Measurements from ENCODE around the gene RSL24D1. TPM values are rescaled to one million over a fixed set of nuclear protein-coding genes. Genes with fewer than 3 reads are reported as not detected.
"Not testable (repeated sequence)": the region's sequence is repeated elsewhere in the genome, so short reads cannot be mapped to it uniquely, and the experiment has no call there.

The RSL24D1 gene
- total RNA-seq, 2 experiments from 2014 or later = 157 to 163 TPM

GRCh38 chr15:55151631-55152030 lies 45.1 kb downstream of the RSL24D1 start:
- Mint-ChIP-seq H3K9me3 (no peaks in the 10 kb centered on the region), H3K4me1 (ENCODE audit: low read depth) (no peaks in the 10 kb centered on the region), H3K27ac (no peak overlapping the region), H3K36me3 (peaks cover 2% of the 10 kb centered on the region), H3K27me3 (no peaks in the 10 kb centered on the region), H3K4me3 (no peak overlapping the region)
- POLR2A ChIA-PET = no interaction called here
- intact Hi-C loops (cut with micrococcal nuclease) = no loop called here
- CTCF ChIA-PET = no interaction called here
- DNase-seq = no peak

- CTCF ChIA-PET; H3K4me3 Mint-ChIP-seq; H3K27ac Mint-ChIP-seq; H3K36me3 Mint-ChIP-seq; POLR2A ChIA-PET; intact Hi-C loops (cut with micrococcal nuclease); H3K4me1 Mint-ChIP-seq (ENCODE audit: low read depth); H3K27me3 Mint-ChIP-seq; DNase-seq: not testable (repeated sequence)
- peaks cover 23% of the 10 kb centered on the region for H3K9me3 Mint-ChIP-seq
Measured at GRCh38 chr15:55143132-55143531, 53.6 kb downstream of the RSL24D1 start.

GRCh38 chr15:55133972-55134371 lies 62.8 kb downstream of the RSL24D1 start:
- no peak overlapping the region for H3K27ac Mint-ChIP-seq
- ChIA-PET POLR2A (no interaction called here), CTCF (no interaction called here)

GRCh38 chr15:55132672-55133071 lies 64.1 kb downstream of the RSL24D1 start:
- no peak overlapping the region for H3K27ac Mint-ChIP-seq
- no peak overlapping the region for H3K4me3 Mint-ChIP-seq

More at GRCh38 chr15:55133972-55134371, 62.8 kb downstream of the RSL24D1 start:
- H3K4me3 Mint-ChIP-seq = no peak overlapping the region
- intact Hi-C loops (cut with micrococcal nuclease) = no loop called here
- H3K36me3 Mint-ChIP-seq = peaks cover 8% of the 10 kb centered on the region
- H3K27me3 Mint-ChIP-seq = peaks cover 22% of the 10 kb centered on the region
- peaks cover 27% of the 10 kb centered on the region for H3K9me3 Mint-ChIP-seq
- no peak for DNase-seq
- no peaks in the 10 kb centered on the region for H3K4me1 Mint-ChIP-seq (ENCODE audit: low read depth)

More at GRCh38 chr15:55132672-55133071, 64.1 kb downstream of the RSL24D1 start:
- Mint-ChIP-seq H3K27me3 (peaks cover 22% of the 10 kb centered on the region), H3K4me1 (ENCODE audit: low read depth) (no peaks in the 10 kb centered on the region), H3K9me3 (peaks cover 27% of the 10 kb centered on the region), H3K36me3 (peaks cover 8% of the 10 kb centered on the region)
- no peak for DNase-seq
- CTCF ChIA-PET = interaction anchor here (0.6 kb wide), 1 partner anchor 245 kb away, joined by 4 read pairs; no protein-coding TSS in a partner anchor
- intact Hi-C loops (cut with micrococcal nuclease) = no loop called here
- POLR2A ChIA-PET = no interaction called here

Other genes starting within 250 kb of the RSL24D1 start
- 100 to 1,000 TPM; 216 to 217 TPM for gene RAB27A, start 92.9 kb upstream of the RSL24D1 start, total RNA-seq
- gene PIGBOS1, start 122.2 kb upstream of the RSL24D1 start, total RNA-seq = 10 to 100 TPM; 10.5 to 11.1 TPM
- 10 to 100 TPM; 18.0 to 18.9 TPM for gene PIGB, start 122.3 kb upstream of the RSL24D1 start, total RNA-seq
- 10 to 100 TPM; 14.4 to 16.5 TPM for gene CCPG1, start 211.4 kb upstream of the RSL24D1 start, total RNA-seq
- gene PIERCE2, start 211.6 kb upstream of the RSL24D1 start, total RNA-seq = under 1 TPM in 1 of 2 experiments, not detected in 1; 0.34 TPM

Data from activated CD4-positive, alpha-beta memory T cell treated with anti-CD3 and anti-CD28 coated beads for 36 hours (primary cell).